Testis (tissue), 3 donors: ENCODE results near the gene RMND5A. TPM values are rescaled to one million over a fixed set of nuclear protein-coding genes. Genes with fewer than 3 reads are reported as not detected.

Experiments
- DNase-seq: peaks from one replicate; pipeline ENCODE4 v3.0.0-alpha.2; 2019
- H3K27ac ChIP-seq, 2 donors: fragments of 200-600 bp; sonication (generic); one replicate each; pipeline ENCODE4 v1.5.1; 2019
- H3K27me3 ChIP-seq: fragments of 200-600 bp; sonication (generic); one replicate; pipeline ENCODE4 v1.5.1; 2019
- H3K36me3 ChIP-seq: fragments of 200-600 bp; sonication (generic); one replicate; pipeline ENCODE4 v1.5.1; 2017; ENCODE audit warnings: low read depth; ENCODE audit errors: missing control alignments
- H3K4me1 ChIP-seq: fragments of 200-600 bp; sonication (generic); one replicate; pipeline ENCODE4 v1.5.1; 2019
- H3K4me3 ChIP-seq, 2 donors: fragments of 200-600 bp; sonication (generic); one replicate each; pipeline ENCODE4 v1.5.1; 2017 to 2019
- H3K9me3 ChIP-seq: fragments of 200-600 bp; sonication (generic); one replicate; pipeline ENCODE4 v1.5.1; 2017
- POLR2A ChIP-seq: fragments of 450-650 bp; IDR thresholded peaks from one replicate; pipeline ENCODE4 v1.6.1; 2017; ENCODE audit warnings: antibody characterized with exemption, mild to moderate bottlenecking, moderate library complexity
- WGBS, 2 donors: methylation state at CpG; one replicate each; pipeline ENCODE4 v1.1.5; 2018; 5-methylcytosine and 5-hydroxymethylcytosine counted together
- intact Hi-C: fragments of 100-400 bp; cut with DNase I; formaldehyde crosslinking; loops from one replicate; pipeline ENCODE4 v1.15.1; 2023; ENCODE audit warnings: low total_unique reads
- polyA plus RNA-seq: library from polyadenylated mRNA; stranded (reverse); fragments of 350-450 nt; fragmentation: Illumina TruSeq; extraction: RNeasy Lipid Tissue Mini Kit (QIAGEN cat#74804); gene quantifications from one replicate; pipeline ENCODE4 v1.2.3, GENCODE V29; 2014; ENCODE audit warnings: low read depth, low replicate concordance; ENCODE audit not compliant: insufficient read depth
- total RNA-seq, 2 donors: library from RNA; depleted of rRNA; stranded (reverse); fragments of >200 nt; gene quantifications; one replicate each; pipeline ENCODE4 v1.2.3, GENCODE V29; 2016
- TF ChIP-seq, protein P1 (sequence below), 3 experiments: fragments of 450-650 bp in 2 of 3; fragments of 200-600 bp in 1 of 3; sonication (generic) in 1 of 3; IDR thresholded peaks; one replicate each; pipeline ENCODE4 v1.5.1; 2016 to 2019; ENCODE audit warnings: antibody characterized with exemption in 3 of 3, mild to moderate bottlenecking in 2 of 3, moderate library complexity in 1 of 3

Gene RMND5A
- total and polyA plus RNA-seq, 3 donors from 2014 or later, result 28.4 to 31.7 (median 31.3) TPM

DNA sequence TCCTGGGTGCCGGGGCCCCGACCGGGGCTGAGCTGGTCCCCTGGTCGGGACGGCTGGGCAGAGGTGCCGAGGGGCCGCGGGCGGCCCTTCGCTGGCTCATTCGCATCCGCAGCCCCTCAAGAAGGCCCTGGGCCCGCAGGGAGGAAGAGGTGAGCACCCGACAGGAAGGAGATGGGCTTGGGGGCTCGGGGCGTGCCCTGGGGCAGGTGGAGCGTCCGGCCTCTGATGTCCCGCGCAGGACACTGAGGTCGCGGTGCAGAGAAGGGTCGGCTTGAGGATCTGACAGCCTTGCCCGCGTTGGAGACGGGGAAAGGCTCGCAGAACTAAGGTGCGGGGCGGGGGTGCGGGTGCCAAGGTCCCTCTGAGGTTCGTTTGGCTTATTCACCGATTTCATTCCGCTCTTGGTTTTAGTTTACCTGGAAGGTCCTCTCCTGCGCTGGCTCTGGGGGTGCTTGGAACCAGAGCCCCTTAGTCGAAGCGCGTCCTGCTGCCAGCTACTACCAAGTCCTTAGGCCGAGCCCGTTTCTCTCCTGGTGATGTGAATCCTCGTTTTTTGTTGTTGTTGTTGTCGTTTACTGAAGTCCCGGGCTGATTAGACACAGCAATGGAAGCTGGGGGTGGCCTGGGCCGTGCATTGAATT, 89.5 kb downstream of the RMND5A start:
- Histone ChIP-seq H3K27ac (no peak overlapping the region), H3K4me1 (no peaks in the 10 kb centered on the region), H3K36me3 (no peaks in the 10 kb centered on the region), H3K27me3 (no peaks in the 10 kb centered on the region), H3K4me3 (peak overlapping the region; percentile 41 to 59), H3K9me3 (no peaks in the 10 kb centered on the region)
- intact Hi-C loops, result no loop called here
- 28 to 29% methylated on average over 27 to 43 of the region's 43 CpGs for WGBS, 2 donors
- TF ChIP-seq, protein P1, sequence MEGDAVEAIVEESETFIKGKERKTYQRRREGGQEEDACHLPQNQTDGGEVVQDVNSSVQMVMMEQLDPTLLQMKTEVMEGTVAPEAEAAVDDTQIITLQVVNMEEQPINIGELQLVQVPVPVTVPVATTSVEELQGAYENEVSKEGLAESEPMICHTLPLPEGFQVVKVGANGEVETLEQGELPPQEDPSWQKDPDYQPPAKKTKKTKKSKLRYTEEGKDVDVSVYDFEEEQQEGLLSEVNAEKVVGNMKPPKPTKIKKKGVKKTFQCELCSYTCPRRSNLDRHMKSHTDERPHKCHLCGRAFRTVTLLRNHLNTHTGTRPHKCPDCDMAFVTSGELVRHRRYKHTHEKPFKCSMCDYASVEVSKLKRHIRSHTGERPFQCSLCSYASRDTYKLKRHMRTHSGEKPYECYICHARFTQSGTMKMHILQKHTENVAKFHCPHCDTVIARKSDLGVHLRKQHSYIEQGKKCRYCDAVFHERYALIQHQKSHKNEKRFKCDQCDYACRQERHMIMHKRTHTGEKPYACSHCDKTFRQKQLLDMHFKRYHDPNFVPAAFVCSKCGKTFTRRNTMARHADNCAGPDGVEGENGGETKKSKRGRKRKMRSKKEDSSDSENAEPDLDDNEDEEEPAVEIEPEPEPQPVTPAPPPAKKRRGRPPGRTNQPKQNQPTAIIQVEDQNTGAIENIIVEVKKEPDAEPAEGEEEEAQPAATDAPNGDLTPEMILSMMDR (IDR thresholded peaks at IDR 0.05), result no peak
- no peak for TF ChIP-seq POLR2A
- DNase-seq, result no peak

DNA sequence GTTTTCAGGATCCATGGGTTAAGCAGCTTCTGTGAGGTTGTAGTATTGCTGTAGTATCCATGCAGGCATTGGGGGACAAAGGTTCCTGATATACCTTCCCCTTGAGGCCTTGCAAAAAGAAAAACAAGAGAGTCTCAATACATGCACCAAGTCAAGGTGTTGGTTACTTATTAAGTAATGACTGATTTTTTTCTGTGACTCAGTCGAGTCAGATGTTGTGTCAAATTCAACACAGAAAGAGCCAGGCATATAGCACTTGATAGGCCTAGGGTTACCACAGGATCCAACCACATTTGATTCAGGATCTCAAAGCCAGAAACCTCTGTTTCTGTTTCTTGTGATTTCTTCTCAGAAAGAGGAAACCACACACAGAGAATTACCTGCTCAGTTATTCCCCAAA, 95.5 kb downstream of the RMND5A start:
- H3K36me3 ChIP-seq, result no peaks in the 10 kb centered on the region
- H3K4me1 ChIP-seq, result no peaks in the 10 kb centered on the region
- no peak for DNase-seq
- H3K4me3 ChIP-seq, result no peak overlapping the region
- no peaks in the 10 kb centered on the region for H3K27me3 ChIP-seq
- intact Hi-C loops, result no loop called here
- 71 to 90% methylated on average over 1 of the region's 1 CpG for WGBS, 2 donors
- no peaks in the 10 kb centered on the region for H3K9me3 ChIP-seq
- TF ChIP-seq, protein P1 (IDR thresholded peaks at IDR 0.05), result no peak
- TF ChIP-seq POLR2A, result no peak
- H3K27ac ChIP-seq, result no peak overlapping the region

DNA sequence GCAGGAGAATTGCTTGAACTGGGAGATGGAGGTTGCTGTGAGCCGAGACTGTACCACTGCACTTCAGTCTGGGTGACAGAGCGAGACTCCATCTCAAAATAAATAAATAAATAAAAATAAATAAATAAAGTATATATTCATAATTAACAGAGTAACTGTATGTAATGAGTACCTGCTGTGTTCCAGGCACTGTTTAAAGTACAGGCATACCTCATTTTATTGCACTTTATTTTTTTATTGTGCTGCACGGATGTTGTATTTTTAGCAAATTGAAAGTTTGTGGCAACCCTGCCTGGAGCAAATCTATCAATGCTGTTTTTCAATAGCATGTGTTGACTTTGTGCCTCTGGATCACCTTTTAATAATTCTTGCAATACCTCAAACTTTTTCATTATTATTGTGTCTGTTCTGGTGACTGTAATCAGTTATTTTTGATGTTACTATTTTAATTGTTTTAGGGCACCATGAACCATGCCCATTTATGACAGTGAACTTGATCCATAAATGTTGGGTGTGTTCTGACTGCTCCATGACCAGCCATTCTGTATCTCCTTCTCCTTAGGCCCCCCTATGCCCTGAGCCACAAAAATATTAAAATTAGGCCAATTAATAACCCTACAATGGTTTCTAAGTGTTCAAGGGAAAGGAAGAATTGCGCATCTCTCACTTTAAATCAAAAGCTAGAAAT, 98.2 kb downstream of the RMND5A start:
- H3K36me3 ChIP-seq, result no peaks in the 10 kb centered on the region
- no peak for TF ChIP-seq POLR2A
- TF ChIP-seq, protein P1 (IDR thresholded peaks at IDR 0.05), result no peak
- 91 to 95% methylated on average over 4 of the region's 4 CpGs for WGBS, 2 donors
- no peak for DNase-seq
- no peaks in the 10 kb centered on the region for H3K27me3 ChIP-seq
- no peak overlapping the region for H3K4me3 ChIP-seq
- no peak overlapping the region for H3K27ac ChIP-seq
- intact Hi-C loops, result no loop called here
- no peaks in the 10 kb centered on the region for H3K9me3 ChIP-seq
- H3K4me1 ChIP-seq, result no peaks in the 10 kb centered on the region

DNA sequence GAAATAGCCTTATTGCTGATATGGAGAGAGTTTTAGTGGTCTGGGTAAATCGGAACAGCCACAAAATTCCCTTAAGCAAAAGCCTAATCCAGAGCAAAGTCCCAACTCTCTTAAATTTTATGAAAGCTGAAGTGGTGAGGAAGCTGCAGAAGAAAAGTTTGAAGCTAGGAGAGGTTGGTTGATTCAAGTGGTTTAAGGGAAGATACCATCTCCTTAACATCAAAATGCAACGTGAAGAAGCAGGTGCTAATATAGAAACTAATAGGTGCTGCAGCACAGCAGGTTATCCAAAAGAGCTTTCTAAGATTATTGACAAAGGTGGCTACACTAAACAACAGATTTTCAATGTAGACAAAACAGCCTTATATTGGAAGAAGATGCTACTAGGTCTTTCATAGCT, 98.9 kb downstream of the RMND5A start:
- TF ChIP-seq, protein P1 (IDR thresholded peaks at IDR 0.05), result no peak
- TF ChIP-seq POLR2A, result no peak
- intact Hi-C loops, result no loop called here
- no peaks in the 10 kb centered on the region for H3K36me3 ChIP-seq
- H3K4me3 ChIP-seq, result no peak overlapping the region
- H3K27me3 ChIP-seq, result no peaks in the 10 kb centered on the region
- H3K4me1 ChIP-seq, result no peaks in the 10 kb centered on the region
- no peaks in the 10 kb centered on the region for H3K9me3 ChIP-seq
- no peak overlapping the region for H3K27ac ChIP-seq
- no peak for DNase-seq
- 87 to 94% methylated on average over 2 of the region's 2 CpGs for WGBS, 2 donors

DNA sequence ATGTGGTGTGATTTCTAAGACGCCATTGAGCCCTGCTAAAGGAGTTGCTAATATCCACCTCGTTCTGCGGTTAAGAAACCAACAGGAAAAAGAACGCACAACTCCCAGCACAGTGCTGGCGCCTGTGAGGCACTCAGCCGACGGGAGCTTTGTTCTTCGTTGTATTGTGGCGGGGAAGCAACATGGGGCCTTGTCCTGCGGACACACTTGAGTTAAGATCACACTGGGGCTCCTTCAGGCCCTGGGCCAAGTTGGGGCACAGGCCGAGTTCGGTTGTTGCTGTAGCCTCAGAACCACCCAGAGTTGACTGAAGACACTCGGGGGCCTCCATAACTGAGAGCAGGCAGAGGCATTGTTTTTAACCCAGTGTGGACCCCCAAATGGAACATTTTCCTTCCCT, 101.2 kb downstream of the RMND5A start:
- H3K9me3 ChIP-seq, result no peaks in the 10 kb centered on the region
- TF ChIP-seq POLR2A, result no peak
- TF ChIP-seq, protein P1 (IDR thresholded peaks at IDR 0.05), result no peak
- H3K27me3 ChIP-seq, result no peaks in the 10 kb centered on the region
- peak overlapping the region; percentile 9 to 30 for H3K4me3 ChIP-seq
- H3K36me3 ChIP-seq, result no peaks in the 10 kb centered on the region
- 57 to 73% methylated on average over 13 of the region's 13 CpGs for WGBS, 2 donors
- no peak overlapping the region for H3K27ac ChIP-seq
- no peak for DNase-seq
- H3K4me1 ChIP-seq, result no peaks in the 10 kb centered on the region
- intact Hi-C loops, result no loop called here
